PC-3 (cell line): Measurements from ENCODE around the gene SLC38A5.
"Not testable (repeated sequence)": the region's sequence is repeated elsewhere in the genome, so short reads cannot be mapped to it uniquely, and the experiment has no call there.

ENCODE experiments used
- CTCF ChIP-seq: fragments of 300-600 bp; sonication (generic); conservative IDR thresholded peaks from 2 replicates; pipeline ENCODE4 v1.5.1; 2017; ENCODE audit warnings: antibody characterized with exemption, low read depth, mild to moderate bottlenecking, low read length
- EZH2 ChIP-seq: fragments of 300-600 bp; sonication (generic); IDR thresholded peaks from one replicate; pipeline ENCODE4 v1.6.1; 2017; ENCODE audit warnings: antibody characterized with exemption, mild to moderate bottlenecking, low read length; ENCODE audit not compliant: unreplicated experiment

- not testable (repeated sequence) for TF ChIP-seq CTCF, EZH2
Observed at GRCh38 chrX:48411860-48412259, 58.2 kb downstream of the SLC38A5 start, which contains the start of gene SSX4B.
